ENCODE results near the gene FBLN1. TPM values are rescaled to one million over a fixed set of nuclear protein-coding genes. Genes with fewer than 3 reads are reported as not detected.

Gene FBLN1
- total RNA-seq, 1 experiment from 2014 or later: 23.4 TPM

- intact Hi-C loops (cut with micrococcal nuclease): no loop called here
- CTCF ChIA-PET: no interaction called here
- Histone ChIP-seq H3K27ac (ENCODE audit: low read depth, low read length) (no peak overlapping the region), H3K36me3 (ENCODE audit: control insufficient read depth in 1 of 2, insufficient read depth in 2 of 2, low read length in 2 of 2) (no peaks in the 10 kb centered on the region), H3K79me2 (ENCODE audit: insufficient read depth, low read length) (no peaks in the 10 kb centered on the region), H3K4me2 (ENCODE audit: low read length) (no peak overlapping the region), H3K9ac (ENCODE audit: low read length) (no peak overlapping the region), H3K4me3 (replicated peaks in 1 of 2; ENCODE audit: low read depth in 1 of 2, low read length in 2 of 2) (no peak overlapping the region), H3K4me1 (ENCODE audit: control insufficient read depth in 1 of 2, insufficient read depth in 2 of 2, low read length in 2 of 2) (peaks cover 0 to 13% of the 10 kb centered on the region in 2 experiments; a peak in 2 of 4 replicates), H4K20me1 (ENCODE audit: insufficient read depth) (no peaks in the 10 kb centered on the region), H3K9me3 (ENCODE audit: control insufficient read depth in 1 of 2, insufficient read depth in 1 of 2, low read depth in 1 of 2, low read length in 2 of 2) (no peaks in the 10 kb centered on the region), H2AFZ (ENCODE audit: low read depth, low read length, poor library complexity, severe bottlenecking) (no peak overlapping the region), H3K27me3 (ENCODE audit: insufficient read depth, low read length) (no peaks in the 10 kb centered on the region), H3K9me2 (ENCODE audit: insufficient read depth) (no peaks in the 10 kb centered on the region)
- no peak for DNase-seq (ENCODE audit: low read depth, low spot score)
- POLR2A ChIA-PET: no interaction called here
- BruUV-seq (replicated peaks): no TSS peak
- no peak for ATAC-seq
- RAD21 ChIA-PET (ENCODE audit: low non-redundant PET in 1 of 2, low total read pairs in 2 of 2, uncharacterized antibody in 2 of 2, unreplicated experiment in 2 of 2): no interaction called here
- TF ChIP-seq ZBTB33 (IDR thresholded peaks at IDR 0.05; ENCODE audit: extremely low read depth, insufficient replicate concordance, low read length): no peak
- TF ChIP-seq TCF7L2 (IDR thresholded peaks at IDR 0.05; ENCODE audit: borderline replicate concordance, extremely low read depth, insufficient read depth, insufficient read length): no peak
- TF ChIP-seq CTCF (IDR thresholded peaks at IDR 0.05 in 2 of 3, conservative IDR thresholded peaks at IDR 0.05 in 1 of 3; ENCODE audit: borderline replicate concordance in 1 of 3, insufficient read depth in 1 of 3, low read depth in 2 of 3, low read length in 2 of 3): no peak
- TF ChIP-seq POLR2AphosphoS5 (IDR thresholded peaks at IDR 0.05; ENCODE audit: low read depth, low read length): no peak
- no peak for TF ChIP-seq JUND (IDR thresholded peaks at IDR 0.05)
- no peak for TF ChIP-seq FOSL1 (IDR thresholded peaks at IDR 0.05; ENCODE audit: low read depth)
- no peak for TF ChIP-seq EGR1 (IDR thresholded peaks at IDR 0.05; ENCODE audit: low read depth)
These were observed 31.9 kb downstream of the FBLN1 start for GRCh38 chr22:45534339-45535192.

Data from HCT116 (cell line).